Endodermal cell (in vitro differentiated cells): ENCODE data around the gene PSD2. TPM values are rescaled to one million over a fixed set of nuclear protein-coding genes. Genes with fewer than 3 reads are reported as not detected.

Source experiments
- DNase-seq: peaks from one replicate; pipeline ENCODE4 v3.0.0-alpha.2; 2017
- H3K27ac ChIP-seq: 2 replicates; pipeline ENCODE4 v1.5.1; 2013; ENCODE audit warnings: mild to moderate bottlenecking, low read depth, low read length, moderate library complexity
- H3K27me3 ChIP-seq: 2 replicates; pipeline ENCODE4 v1.6.1; 2013; ENCODE audit warnings: mild to moderate bottlenecking, low read length, moderate library complexity; ENCODE audit not compliant: insufficient read depth, control insufficient read depth, poor library complexity, severe bottlenecking
- H3K36me3 ChIP-seq: 2 replicates; pipeline ENCODE4 v1.7.0; 2013; ENCODE audit warnings: mild to moderate bottlenecking, low read length, moderate library complexity; ENCODE audit not compliant: control insufficient read depth, insufficient read depth
- H3K4me1 ChIP-seq: one replicate; pipeline ENCODE4 v1.7.0; 2013; ENCODE audit warnings: low read length; ENCODE audit not compliant: control insufficient read depth, insufficient read depth
- H3K4me3 ChIP-seq: 2 replicates; pipeline ENCODE4 v1.5.1; 2013; ENCODE audit warnings: mild to moderate bottlenecking, low read length, moderate library complexity
- H3K9ac ChIP-seq: 2 replicates; pipeline ENCODE4 v1.6.1; 2013; ENCODE audit warnings: mild to moderate bottlenecking, low read length, moderate library complexity; ENCODE audit not compliant: poor library complexity, severe bottlenecking; ENCODE audit errors: extremely low read depth
- H3K9me3 ChIP-seq: 2 replicates; pipeline ENCODE4 v1.6.1; 2013; ENCODE audit warnings: mild to moderate bottlenecking, low read length, moderate library complexity; ENCODE audit not compliant: control insufficient read depth
- H3K27ac Mint-ChIP-seq: 2 replicates; pipeline ENCODE4 v1.8.0; 2020; ENCODE audit warnings: mixed read lengths
- H3K27me3 Mint-ChIP-seq: 2 replicates; pipeline ENCODE4 v1.8.0; 2021; ENCODE audit warnings: mild to moderate bottlenecking, mixed read lengths; ENCODE audit not compliant: insufficient read depth
- H3K36me3 Mint-ChIP-seq: 2 replicates; pipeline ENCODE4 v1.8.0; 2020; ENCODE audit warnings: low read depth, mixed read lengths
- H3K4me1 Mint-ChIP-seq: 2 replicates; pipeline ENCODE4 v1.8.0; 2020; ENCODE audit warnings: mixed read lengths
- H3K4me3 Mint-ChIP-seq: 2 replicates; pipeline ENCODE4 v1.8.0; 2020; ENCODE audit warnings: mild to moderate bottlenecking, moderate library complexity, mixed read lengths
- H3K9me3 Mint-ChIP-seq: 2 replicates; pipeline ENCODE4 v1.8.0; 2020; ENCODE audit warnings: mild to moderate bottlenecking, mixed read lengths
- CTCF ChIP-seq: fragments of 200-600 bp; sonication (generic); conservative IDR thresholded peaks from 2 replicates; pipeline ENCODE4 v1.5.0; 2021; ENCODE audit warnings: antibody characterized with exemption, mild to moderate bottlenecking
- WGBS, 2 experiments: methylation state at CpG; one replicate each; pipeline versions ENCODE4 v1.1.5 to v1.1.7; 2013; ENCODE audit warnings: missing lambda C conversion rate in 2 of 2, mixed read lengths in 1 of 2; ENCODE audit not compliant: insufficient coverage in 1 of 2, insufficient read length in 1 of 2; 5-methylcytosine and 5-hydroxymethylcytosine counted together
- total RNA-seq, 2 donors: library from RNA; stranded (reverse); fragmentation: NEBNext Ultra II Directional in 1 of 2; extraction: Animal tissue kit (Norgen Biotek cat#: 25700) in 1 of 2; gene quantifications; 2 replicates in 1 of 2; 3 replicates in 1 of 2; pipeline ENCODE4 v1.2.1, GENCODE V29; 2021

PSD2 gene
- total RNA-seq, 2 donors from 2014 or later, result 0.55 to 2.5 TPM

- Histone ChIP-seq H3K9me3 (no peaks in the 10 kb centered on the region), H3K27ac (no peak overlapping the region), H3K4me3 (no peak overlapping the region), H3K4me1 (no peaks in the 10 kb centered on the region), H3K27me3 (peaks cover 36% of the 10 kb centered on the region), H3K9ac (no peak overlapping the region), H3K36me3 (no peaks in the 10 kb centered on the region)
- DNase-seq, result peak; percentile 59
- peaks cover 16% of the 10 kb centered on the region for H3K4me1 Mint-ChIP-seq
- no peak overlapping the region for H3K27ac Mint-ChIP-seq
- WGBS, 2 experiments, result 80 to 81% methylated on average over 3 to 4 of the region's 4 CpGs
- H3K4me3 Mint-ChIP-seq, result no peak overlapping the region
- TF ChIP-seq CTCF, result no peak
- H3K27me3 Mint-ChIP-seq, result peaks cover 42% of the 10 kb centered on the region
- H3K36me3 Mint-ChIP-seq, result peaks cover 5% of the 10 kb centered on the region
- no peaks in the 10 kb centered on the region for H3K9me3 Mint-ChIP-seq
Observed at GRCh38 chr5:139888370-139888769, 92.8 kb downstream of the PSD2 start.

GRCh38 chr5:139889410-139889809, 93.8 kb downstream of the PSD2 start:
- no peak overlapping the region for H3K27ac ChIP-seq
- peaks cover 5% of the 10 kb centered on the region for H3K36me3 Mint-ChIP-seq
- H3K27ac Mint-ChIP-seq, result no peak overlapping the region
- peaks cover 39% of the 10 kb centered on the region for H3K27me3 Mint-ChIP-seq
- no peaks in the 10 kb centered on the region for H3K36me3 ChIP-seq
- no peak overlapping the region for H3K4me3 ChIP-seq
- peaks cover 23% of the 10 kb centered on the region for H3K4me1 Mint-ChIP-seq
- H3K9me3 ChIP-seq, result no peaks in the 10 kb centered on the region
- no peak for TF ChIP-seq CTCF
- H3K27me3 ChIP-seq, result peaks cover 38% of the 10 kb centered on the region
- no peak for DNase-seq
- H3K4me3 Mint-ChIP-seq, result no peak overlapping the region
- WGBS, 2 experiments, result no CpG with 5 or more reads among the region's 2 CpGs
- H3K4me1 ChIP-seq, result no peaks in the 10 kb centered on the region
- H3K9ac ChIP-seq, result no peak overlapping the region
- no peaks in the 10 kb centered on the region for H3K9me3 Mint-ChIP-seq

GRCh38 chr5:139893873-139894272, 98.3 kb downstream of the PSD2 start:
- Mint-ChIP-seq H3K4me1 (peaks cover 36% of the 10 kb centered on the region), H3K4me3 (no peak overlapping the region), H3K27ac (no peak overlapping the region), H3K27me3 (peaks cover 57% of the 10 kb centered on the region), H3K9me3 (no peaks in the 10 kb centered on the region), H3K36me3 (no peaks in the 10 kb centered on the region)
- Histone ChIP-seq H3K9me3 (no peaks in the 10 kb centered on the region), H3K4me1 (peaks cover 4% of the 10 kb centered on the region), H3K4me3 (no peak overlapping the region), H3K9ac (no peak overlapping the region), H3K27ac (no peak overlapping the region), H3K36me3 (no peaks in the 10 kb centered on the region), H3K27me3 (peaks cover 60% of the 10 kb centered on the region)
- no peak for TF ChIP-seq CTCF
- no peak for DNase-seq
- WGBS, 2 experiments, result 86 to 92% methylated on average over 5 to 9 of the region's 9 CpGs

Other genes starting within 250 kb of the PSD2 start
- gene UBE2D2, start 234.5 kb upstream of the PSD2 start, total RNA-seq, result 100 to 1,000 TPM; 172 to 202 TPM
- 10 to 100 TPM; 50.5 to 67.9 TPM for gene CXXC5, start 147.5 kb upstream of the PSD2 start, total RNA-seq
- 10 to 100 TPM; 10.8 to 12.5 TPM for gene NRG2, start 247.5 kb downstream of the PSD2 start, total RNA-seq